Hematopoietic multipotent progenitor cell treated with erythropoietin and hydrocortisone succinate and interleukin-3 and kit ligand, for 4 days (in vitro differentiated cells): Measurements from ENCODE around the gene GCK.

Source experiments
- DNase-seq: peaks from one replicate; pipeline ENCODE4 v3.0.0-alpha.2; 2015

The GCK gene

DNA sequence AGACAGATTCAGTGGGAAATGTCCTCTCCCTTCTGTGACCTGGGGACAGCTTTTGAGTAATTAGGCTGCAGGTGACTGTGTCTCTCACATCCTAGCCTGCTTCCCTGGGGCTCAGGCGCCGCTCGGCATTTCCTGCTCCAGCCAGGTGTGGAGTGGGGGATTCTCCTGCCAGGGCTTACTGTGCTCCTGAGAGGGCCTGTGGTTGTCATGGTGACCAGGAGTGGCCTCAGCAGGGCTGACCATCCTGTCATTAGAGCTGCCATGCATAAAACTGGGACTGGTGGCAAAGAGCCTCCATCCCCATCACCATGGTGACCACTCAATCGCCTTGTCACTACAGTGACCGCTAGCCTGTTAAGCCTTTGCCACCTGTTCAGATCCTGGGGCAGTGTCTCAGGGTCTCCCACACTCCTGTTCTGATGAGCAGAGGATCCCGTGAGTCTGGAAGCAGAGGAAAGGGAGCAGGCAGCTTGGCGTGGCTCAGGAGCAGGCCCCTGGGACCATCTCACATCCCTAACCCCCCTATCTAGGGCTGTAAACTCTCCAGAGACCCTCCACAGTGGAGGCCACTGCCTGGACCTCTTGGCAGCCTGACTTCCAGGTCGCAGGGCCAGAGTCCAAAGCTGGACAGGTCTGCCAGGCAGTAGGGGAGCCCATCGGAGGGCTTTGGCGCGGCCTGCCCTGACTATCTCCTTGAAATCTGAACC is at the start of gene GCK:
GCK (minus strand) TSS at position 154 of the 707 bp plus-strand sequence. CDS start 486 bp downstream, outside the sequence.
- no peak for DNase-seq

DNA sequence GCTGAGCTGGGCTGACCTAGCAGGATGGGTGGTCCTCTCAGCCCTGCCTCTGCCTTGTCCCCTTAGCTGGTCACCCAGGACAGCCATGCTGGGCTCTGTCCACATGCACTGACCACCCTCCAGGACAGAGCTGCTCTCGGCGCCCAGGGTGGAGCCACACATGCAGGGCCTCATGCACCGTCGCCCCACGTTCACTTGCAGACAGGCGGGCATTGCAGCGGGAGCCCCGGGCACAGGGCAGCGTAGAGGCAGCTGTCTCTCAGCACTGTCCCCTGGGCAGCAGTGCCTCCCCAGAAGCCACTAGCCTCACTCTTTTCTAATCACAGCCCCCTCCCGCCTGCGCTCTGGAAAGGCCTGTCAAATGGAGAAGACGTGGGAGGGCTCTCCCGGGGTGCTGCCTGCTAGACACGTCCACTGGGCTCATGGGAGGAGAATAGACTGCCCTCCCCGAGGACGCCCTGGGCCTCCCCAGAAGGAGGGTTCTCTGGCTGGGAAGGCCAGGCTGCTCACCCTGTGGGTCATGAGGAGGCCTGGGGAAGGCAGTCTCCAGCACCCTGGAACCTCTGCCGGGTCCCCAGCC is 49.0 kb upstream of the GCK start:
- no peak for DNase-seq

DNA sequence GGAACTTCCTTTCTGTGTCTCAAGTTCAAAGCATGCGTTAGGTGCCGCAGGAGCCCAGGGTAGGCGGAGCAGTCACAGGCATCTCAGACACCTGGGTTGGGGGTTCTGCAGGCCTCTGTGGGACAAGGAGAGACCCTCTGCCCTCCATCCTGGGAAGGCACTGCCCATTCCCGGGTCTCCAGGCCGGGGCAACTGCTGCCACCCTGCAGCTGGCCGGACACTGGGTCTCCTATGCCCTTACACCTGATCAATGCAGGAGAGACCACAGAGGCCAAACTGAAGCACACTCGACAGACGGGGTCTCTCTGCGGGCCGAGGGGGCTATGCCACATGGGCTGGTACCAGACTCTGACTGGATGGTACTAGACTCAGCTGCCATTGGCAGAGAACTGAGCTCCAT is 48.5 kb upstream of the GCK start:
- no peak for DNase-seq

DNA sequence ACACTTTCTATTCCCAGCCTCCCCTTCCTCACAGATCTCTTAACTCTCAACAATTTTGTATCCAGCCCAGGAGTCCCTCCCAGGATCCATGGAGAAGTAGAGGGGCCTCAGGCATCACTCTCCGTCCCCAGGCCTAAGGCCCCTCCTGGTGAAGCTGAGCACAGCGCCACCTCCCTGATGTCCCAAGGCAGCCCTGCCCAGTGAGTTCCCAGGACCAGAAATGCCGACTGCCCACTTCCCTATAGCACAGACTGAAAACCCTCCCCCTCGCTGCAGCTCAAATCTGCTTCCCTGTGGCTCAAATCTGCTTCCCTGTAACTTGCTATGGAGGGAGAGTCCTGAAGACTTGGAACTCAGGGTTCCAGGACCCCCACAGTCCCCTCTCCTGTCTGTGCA is 47.1 kb upstream of the GCK start:
- no peak for DNase-seq

DNA sequence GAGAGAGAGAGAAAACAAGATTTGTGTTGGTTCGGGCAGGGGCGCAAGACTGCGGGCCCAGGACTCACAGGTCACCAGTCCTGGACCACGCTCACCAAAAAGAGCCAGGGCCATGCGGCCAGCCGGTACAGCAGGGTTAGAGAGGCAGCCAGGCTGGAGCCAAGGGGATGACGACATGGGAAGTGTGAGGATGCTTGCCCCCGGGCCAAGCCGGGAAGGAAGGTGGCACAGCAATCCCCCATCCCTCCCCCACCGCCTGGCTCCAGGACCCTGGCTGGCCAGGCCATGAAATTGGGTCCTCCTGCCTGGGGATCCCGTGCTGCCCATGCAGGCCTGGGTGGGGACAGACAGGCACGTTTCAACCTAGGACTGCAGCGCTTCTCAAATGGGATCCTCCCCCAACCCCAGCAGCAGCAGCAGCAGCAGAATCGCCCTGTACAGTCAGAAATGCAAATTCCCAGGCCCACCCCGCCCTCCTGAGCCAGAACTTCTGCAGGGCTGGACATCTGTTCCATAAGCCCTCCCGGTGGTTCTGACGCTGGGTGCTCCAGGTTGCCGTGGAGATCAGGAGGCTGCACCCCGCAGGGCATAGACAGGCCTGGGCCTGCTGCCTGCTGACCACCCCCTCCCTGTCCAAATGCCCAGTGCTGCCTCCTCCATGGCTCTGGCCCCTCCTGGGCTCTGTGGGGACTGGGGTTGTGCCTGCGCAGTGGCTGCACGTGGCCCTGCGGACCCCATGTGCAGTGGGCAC is 46.5 kb upstream of the GCK start:
- DNase-seq = no peak

DNA sequence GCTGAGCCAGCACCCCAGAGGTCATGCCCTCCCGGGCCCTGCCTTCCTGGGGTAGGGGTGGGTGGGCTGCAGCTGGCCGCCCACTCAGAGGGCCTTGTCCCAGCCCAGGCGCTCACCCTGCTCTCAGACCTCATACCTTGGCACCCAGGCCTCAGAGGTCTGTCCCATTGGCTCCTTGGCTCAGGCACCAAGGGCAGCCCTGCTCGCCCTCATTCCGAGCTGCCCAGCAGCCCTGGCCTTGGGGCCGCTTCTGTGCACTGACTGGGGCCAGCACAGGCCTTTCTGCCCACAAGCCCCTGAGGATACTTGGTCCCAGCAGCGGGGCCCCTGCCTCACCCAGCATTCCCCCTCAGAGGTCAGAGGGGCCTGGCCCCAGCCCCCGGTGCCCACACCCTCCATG is 45.8 kb upstream of the GCK start:
- no peak for DNase-seq

DNA sequence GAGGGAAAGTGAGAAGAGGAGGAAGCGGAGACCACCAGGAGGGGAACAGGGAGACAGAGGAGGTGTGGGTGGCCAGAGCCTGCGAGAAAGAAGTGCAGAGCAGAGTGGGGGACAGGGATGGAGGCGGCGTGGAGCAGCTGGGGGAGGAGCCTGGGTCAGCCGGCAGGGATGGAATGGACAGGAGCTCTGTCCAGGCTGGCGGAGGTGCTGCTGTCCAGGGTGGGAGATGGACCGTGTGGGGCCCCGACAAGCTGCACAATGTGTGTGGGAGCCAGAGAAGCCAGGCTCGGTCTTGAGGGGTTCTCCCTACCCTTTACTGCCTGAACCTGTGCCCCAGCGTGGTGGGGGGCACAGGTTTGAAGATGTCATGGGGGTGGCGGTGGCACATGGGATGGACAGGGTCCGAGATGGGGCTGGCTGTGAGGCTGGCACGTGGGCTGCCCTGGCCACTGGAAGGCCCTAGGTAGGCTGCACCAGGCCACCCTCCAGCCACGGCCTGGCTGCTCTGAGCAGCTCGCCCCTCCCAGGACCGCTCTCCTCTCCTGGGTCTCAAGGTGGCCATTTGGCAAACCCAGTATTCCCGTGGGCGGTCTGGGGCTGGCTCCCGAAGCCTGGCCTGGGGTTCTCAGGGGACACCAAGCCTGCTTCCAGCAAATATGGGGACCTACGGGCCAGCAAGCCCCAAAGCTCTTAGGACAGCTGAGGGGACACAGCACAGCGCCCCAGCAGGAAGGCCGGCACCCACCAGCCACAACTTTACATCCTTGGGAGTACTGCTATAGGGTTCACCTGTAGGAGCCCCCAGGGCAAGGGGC is 43.9 kb upstream of the GCK start:
- no peak for DNase-seq

DNA sequence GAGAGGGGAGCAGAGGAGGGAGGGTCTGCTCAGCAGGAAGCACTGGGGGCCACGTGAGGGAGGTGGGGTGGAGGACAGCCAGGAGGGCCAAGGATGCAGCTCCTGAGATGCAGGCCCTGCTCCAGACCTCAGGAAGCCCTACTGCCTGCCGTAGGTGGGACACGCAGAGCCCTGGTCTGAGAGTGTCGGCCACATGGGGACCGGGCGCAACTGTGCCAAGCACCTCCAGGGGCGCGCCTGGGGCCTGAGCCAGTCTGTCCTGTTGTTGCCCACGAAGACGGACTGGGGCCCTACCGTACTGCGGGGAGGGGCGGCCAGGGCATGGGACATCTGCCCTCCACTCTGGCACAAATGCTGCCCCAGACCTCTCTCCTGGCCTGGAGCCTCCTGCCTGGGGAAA is 43.2 kb upstream of the GCK start:
- DNase-seq = no peak

DNA sequence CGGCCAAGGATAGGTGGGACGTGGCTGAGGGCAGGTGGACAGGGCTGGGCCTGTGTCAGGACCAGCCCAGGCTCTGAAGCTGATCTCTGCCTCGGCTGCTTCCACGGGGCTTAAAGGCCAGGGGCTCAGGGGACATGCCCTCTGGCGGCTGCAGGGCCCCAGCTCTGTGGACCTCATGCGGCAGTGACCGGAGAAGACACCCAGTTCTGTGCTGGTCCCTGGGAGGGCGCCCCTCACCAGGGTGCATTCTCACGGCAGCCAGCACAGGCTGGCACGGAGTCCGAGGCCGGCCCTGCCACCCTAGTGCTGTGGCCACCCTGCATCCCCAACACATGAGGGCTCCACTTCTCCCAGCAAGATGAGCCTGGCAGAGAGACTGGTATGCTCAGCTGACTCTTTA is 41.8 kb upstream of the GCK start:
- DNase-seq = no peak

DNA sequence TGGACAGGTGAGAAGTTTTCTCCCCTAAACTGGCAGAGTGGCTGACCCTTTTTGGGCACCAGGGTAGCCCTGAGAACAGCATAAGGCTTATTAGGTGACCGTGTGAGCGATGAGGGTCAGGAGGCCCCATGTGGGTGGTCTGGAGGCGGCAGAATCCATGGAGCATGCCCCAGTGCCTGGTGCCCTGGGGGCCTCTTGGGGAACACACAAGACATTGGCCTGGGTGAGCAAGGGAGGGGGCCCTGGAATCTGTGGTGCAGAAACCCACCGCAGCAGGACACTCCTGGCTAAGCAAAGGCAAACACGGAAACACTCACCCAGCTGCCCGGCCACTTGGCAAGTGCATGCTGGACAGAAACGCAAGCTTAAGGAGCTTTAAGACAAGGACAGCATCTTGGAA is 41.0 kb upstream of the GCK start:
- DNase-seq = no peak

DNA sequence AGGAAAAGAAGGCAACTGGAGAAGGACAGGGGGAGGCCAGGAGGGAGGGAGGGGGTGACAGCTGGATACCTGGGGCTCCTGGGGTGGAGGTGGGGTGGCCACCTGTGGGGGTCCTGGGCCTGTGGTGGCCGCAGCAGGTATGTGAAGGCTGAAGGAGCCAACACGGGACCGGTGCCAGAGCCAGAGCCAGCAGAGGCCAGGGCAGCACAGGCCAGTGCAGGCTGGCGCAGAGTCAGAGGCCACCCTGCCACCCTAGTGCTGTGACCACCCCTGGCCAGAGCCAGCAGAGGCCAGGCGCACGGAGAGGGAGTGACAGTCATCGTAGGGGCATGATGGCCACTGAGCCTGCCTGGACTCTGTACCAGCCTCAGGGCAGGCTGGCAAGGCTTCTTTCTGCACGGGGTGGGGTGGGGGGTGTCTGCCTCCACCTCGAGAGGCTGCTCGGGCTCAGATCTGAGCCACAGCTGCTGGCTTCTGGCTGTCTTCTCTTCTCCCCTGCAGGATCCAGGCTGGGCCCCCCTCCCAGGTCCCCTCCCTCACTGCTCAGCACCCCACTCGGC is 40.4 kb upstream of the GCK start:
- no peak for DNase-seq

DNA sequence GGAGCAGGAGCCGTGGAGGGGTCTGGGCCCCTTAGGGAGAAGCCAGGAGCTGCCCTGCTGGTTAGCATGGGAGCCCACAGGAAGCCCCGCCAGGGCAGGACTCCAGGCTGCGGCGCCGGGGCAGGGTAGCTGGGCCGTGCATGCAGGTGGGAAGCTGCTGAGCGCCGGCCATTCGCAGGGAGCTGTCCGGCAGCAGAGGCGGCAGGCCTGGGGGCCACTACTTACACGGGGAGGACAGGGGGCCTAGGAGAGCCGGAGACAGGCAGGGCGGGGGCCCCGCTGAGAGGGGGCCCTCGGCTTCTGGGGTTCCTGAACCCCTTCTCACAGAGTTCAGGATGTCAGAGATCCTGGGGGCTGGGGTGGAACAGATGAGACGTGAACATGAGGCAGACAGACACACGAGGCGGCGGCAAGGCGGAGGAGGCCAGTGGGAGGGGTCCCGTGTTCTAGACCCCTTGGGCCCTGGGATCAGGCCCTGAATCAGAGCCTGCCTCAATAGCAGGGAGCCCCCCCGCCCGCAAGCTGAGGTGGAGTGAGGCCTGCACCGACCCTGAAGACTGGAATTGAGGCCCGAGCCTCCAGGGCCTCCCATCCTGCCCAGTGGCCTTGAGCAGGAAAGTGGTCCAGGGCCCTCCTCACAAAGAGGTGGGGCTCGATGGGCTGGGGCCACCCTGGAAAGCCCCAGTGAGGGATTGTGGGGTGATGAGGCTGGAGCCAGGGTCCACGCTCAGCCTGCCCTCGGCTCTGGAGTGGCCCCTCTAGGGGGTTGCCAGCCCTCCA is 39.5 kb upstream of the GCK start:
- no peak for DNase-seq

DNA sequence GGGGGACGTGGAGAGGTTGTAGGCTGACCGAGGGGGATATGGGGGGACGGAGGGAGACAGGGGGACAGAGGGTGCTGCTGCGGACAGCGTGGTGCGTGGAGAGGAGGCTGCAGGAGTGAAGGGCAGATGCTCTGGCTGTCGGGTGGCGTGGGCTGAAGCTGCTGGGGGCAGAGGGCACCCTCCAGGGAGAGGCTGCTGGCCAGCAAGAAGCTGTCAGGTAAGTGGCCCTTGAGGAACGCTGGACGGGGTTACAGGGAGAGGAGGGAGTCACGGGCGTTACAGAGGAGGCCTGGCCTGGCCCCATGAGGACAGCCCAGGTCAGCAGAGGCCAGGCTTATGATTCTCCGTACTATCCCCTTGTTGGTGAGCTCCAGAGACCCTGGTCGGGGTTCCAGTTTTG is 38.7 kb upstream of the GCK start:
- DNase-seq = no peak

DNA sequence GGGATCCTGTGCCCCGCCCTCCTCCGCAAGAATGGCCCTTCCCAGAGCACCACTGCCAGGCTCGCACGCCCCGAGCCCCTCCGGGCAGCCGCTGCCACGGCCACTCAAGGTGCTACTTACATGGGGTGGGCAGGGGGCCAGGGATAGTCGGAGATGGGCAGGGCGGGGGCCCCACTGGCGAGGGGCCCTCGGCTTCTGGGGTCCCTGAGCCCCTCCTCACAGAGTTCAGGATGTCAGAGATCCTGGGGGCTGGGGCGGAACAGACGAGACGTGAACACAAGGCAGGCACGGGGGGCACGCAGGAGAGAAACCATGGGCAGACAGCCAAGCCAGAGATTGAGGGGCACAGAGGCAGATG is 37.1 kb upstream of the GCK start:
- no peak for DNase-seq

DNA sequence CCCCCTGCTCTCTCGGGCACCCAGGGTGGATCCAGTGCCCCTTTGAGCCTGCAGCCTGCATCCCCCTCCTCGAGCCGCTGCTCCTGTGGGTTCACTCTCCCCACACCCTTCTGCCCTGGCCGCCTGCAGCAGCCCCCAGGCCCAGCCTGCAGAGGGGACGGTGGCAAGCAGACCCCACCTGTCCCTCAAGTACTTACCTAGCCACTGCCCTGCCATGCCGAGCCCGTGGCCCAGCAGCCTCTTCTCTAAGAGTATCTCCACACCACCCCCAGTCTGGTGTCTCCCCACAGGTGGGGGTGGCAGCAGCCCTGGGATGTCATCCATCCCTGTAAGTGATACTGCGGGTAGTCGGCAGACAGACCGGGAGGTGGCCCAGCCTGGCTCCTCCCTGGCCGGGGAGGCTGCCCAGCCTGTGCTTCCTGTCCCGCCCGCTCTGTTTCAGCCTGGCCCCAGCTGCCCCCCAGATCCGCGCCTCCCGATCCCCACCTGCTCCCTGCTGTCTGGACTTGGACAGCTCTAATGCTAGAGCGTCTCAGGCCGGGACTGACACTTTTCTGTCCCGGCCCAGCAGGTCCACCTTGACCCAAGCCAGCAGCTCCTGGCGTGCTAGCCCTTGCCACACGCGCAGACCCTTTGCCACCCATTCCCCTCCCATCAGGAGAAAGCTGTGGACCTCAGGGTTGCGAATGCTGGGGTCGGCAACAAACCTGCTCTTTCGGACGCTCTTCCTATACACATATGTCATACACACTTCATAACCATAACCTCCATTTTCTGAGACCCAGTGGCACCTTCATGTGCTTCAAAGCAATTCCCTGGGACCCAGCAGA is 36.5 kb upstream of the GCK start:
- no peak for DNase-seq

DNA sequence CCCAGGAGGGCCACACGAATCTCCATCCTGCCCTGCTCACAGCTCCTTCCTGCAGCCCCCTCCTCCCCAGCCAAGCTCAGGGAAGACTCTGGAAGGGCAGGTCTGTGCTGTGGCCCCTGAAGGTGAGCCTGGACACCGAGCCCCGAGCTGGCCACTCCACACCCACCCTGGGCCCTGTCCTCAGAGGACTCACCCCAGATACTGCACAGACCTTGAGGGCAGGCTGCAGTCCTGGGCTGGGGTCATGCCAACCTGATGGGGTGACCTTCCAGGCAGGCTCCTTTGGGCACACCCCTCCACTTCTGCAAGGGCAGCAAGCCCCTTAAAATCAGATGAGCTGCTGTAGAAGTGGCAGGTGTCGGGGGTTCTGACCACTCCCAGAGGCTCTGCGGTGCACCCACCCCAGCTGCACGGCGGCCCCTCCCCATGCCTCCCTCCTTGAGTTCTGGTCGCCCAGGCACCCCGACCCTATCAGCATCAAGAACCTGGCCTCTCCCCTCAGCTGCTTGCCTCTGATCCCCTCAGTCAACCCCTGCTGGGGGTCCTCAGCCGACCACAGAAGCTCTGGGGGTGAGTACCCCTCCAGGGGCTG is 35.8 kb upstream of the GCK start:
- DNase-seq = no peak

DNA sequence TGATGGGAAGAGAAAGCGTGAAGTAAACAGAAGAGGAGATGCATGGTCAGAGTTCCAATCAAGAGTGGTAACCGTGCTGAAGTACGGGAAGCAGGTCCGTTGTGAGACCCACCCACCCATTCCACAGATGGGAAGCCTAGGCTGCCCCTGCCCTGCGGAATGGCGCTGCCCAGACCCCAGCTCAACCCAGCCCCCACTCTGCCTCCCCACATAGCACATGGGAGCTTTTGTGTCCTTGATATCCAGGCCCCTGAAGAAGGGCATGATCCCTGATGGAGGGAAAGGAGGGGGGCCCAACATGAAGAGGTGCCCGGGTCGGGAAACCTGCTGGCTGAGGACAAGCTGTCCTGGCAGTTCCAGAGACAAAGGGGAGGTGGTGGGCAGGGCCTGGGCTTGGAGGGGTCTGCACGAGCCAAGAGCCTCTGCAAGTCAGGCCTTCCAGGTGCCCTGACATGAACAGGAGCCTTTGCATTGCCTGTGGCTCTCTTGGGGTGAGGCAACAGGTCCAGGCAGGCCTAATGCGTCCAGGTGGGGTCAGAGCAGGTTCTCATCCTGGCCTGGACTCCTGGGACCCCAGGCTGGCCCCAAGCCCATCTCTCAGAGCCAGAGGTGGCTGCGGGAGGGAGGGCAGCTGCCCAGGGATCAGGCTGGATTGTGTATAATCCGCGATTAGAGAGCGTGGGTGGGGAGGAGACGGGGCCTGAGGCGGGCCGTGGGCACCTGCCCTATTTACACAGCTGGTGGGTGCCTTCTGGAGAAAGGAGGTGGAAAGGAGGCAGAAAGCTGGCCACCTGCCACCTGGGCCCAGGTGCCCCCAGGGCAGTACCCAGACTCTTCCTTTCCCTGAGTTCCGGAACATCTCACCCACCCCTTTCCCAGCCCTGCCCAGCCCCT is 35.1 kb upstream of the GCK start:
- DNase-seq = no peak

DNA sequence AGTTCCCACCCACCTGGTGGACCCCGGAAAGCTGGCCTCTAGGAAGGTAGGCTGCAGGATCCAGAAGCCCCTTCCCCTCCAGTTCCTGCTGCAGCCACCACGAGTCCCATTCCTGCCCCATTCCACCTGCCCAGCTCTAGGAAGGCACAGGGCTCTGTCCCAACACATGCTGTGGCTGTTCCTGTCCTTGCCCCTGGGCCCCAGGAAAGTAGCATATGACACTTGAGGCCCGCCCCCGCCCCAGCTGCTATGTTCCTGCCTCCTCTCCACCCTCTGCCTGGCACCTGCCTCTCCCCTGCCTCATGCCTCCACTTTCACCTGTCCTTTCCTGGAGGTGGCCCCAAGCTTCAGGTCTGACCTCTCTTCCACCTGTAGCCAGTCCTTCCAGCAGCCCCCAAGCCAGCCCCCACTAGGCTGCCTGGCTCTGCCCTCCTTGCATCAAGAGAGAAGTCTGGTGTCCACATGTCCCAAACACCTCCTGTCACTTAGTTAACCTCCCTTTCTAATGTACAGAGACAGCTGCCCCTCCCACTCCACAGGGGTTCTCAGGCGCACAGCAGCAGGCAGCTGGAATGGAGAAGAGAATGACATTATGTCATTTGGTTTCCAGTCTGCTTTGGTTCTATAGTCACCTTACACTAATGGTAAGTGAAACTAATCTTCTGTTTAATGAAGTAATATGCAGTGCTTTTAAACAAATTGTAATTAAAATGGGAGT is 34.3 kb upstream of the GCK start:
- no peak for DNase-seq

DNA sequence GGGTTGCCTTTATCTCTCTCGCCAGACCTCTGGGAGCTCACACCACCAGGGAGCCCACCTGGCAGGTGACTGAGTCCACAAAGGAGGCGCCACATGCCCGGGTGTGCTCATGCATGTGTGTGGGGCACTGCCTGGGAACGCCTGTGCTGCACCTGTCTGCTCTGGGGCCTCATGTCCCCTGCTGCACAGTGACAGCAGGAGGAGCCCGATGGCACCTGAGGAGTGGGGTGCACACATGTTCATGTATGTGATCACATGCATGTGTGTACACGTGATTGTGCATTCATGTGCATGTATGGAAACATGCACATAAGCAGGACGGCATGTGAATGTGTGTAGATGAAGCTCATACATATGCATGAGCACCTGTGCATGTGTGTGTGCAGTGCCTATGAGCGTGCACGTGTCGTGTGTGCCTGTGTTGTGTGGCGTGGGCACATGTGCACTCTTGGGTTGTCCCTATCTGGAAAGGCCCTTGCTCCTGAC is 33.6 kb upstream of the GCK start:
- DNase-seq = no peak
